GM10847 (cell line): ENCODE data around the gene PDE8B.

ENCODE experiments used
- POLR2A ChIP-seq: IDR thresholded peaks from 2 replicates; pipeline ENCODE4 v1.6.1; 2011; ENCODE audit not compliant: insufficient read length; ENCODE audit errors: extremely low read depth

The PDE8B gene

GRCh38 chr5:77310494-77311213 lies 100.2 kb downstream of the PDE8B start:
- no peak for TF ChIP-seq POLR2A

- no peak for TF ChIP-seq POLR2A
Measured at GRCh38 chr5:77311214-77311571, 100.7 kb downstream of the PDE8B start.

GRCh38 chr5:77312413-77312812 lies 101.9 kb downstream of the PDE8B start:
- no peak for TF ChIP-seq POLR2A

- no peak for TF ChIP-seq POLR2A
Measured at GRCh38 chr5:77316871-77317661, 106.6 kb downstream of the PDE8B start.

GRCh38 chr5:77318060-77318459 lies 107.6 kb downstream of the PDE8B start:
- TF ChIP-seq POLR2A = no peak

GRCh38 chr5:77319117-77319804 lies 108.8 kb downstream of the PDE8B start:
- no peak for TF ChIP-seq POLR2A

GRCh38 chr5:77321793-77322394 lies 111.4 kb downstream of the PDE8B start:
- no peak for TF ChIP-seq POLR2A

- TF ChIP-seq POLR2A = no peak
Measured at GRCh38 chr5:77322406-77322805, 111.9 kb downstream of the PDE8B start.

GRCh38 chr5:77325921-77326541 lies 115.6 kb downstream of the PDE8B start:
- TF ChIP-seq POLR2A = no peak

GRCh38 chr5:77326986-77327734 lies 116.7 kb downstream of the PDE8B start:
- no peak for TF ChIP-seq POLR2A

GRCh38 chr5:77328930-77329647 lies 118.6 kb downstream of the PDE8B start:
- TF ChIP-seq POLR2A = no peak

GRCh38 chr5:77329664-77330430 lies 119.4 kb downstream of the PDE8B start:
- TF ChIP-seq POLR2A = no peak

- no peak for TF ChIP-seq POLR2A
Measured at GRCh38 chr5:77333036-77333435, 122.6 kb downstream of the PDE8B start.
